Activated CD4-positive, alpha-beta T cell treated with anti-CD3 and anti-CD28 coated beads, Interleukin-2, Interleukin-4, amounts not matched to agents 100 ng/mL and 50 ng/mL, durations not matched to agents 16 hours and 8 hours (primary cell): Measurements from ENCODE around the gene PEDS1.
A peak's percentile ranks its signal among the peaks of the same experiment; 100 is the strongest.
"Not testable (repeated sequence)": the region's sequence is repeated elsewhere in the genome, so short reads cannot be mapped to it uniquely, and the experiment has no call there.

Source experiments
- DNase-seq: peaks from one replicate; pipeline ENCODE4 v3.0.0-alpha.2; 2020; ENCODE audit warnings: low spot score

Gene PEDS1

DNA sequence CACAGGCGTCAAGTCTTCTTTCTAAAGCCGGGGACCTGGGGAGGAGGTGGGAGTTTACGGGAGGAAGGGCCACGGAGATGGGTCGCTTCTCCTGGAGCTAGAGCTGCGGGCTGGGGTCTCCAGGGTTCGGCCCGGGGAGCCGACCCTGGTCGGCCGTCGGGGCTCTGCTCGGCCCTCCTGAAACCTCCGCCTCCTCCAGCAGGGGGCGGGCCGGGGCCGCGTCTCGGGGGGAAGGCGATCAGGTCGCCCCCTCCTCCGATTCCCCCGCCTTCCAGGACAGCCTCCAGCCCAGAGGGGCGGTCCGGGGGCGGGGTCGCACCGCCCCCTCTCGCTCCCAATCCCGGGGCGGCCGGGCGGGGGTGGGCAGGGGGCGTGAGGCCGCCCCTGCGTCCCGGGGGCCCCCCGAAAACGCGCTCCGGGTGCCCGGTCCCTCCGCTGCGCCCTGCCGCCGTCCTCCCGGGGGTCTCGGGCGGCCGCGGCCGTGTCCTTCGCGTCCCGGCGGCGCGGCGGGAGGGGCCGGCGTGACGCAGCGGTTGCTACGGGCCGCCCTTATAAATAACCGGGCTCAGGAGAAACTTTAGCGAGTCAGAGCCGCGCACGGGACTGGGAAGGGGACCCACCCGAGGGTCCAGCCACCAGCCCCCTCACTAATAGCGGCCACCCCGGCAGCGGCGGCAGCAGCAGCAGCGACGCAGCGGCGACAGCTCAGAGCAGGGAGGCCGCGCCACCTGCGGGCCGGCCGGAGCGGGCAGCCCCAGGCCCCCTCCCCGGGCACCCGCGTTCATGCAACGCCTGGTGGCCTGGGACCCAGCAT lies 36.9 kb upstream of the PEDS1 start, which contains the start of gene CEBPB:
CEBPB (plus strand) TSS at position 580 of the 814 bp plus-strand sequence; CDS start at position 784, 204 bp downstream.
- peak; percentile 87 for DNase-seq

DNA sequence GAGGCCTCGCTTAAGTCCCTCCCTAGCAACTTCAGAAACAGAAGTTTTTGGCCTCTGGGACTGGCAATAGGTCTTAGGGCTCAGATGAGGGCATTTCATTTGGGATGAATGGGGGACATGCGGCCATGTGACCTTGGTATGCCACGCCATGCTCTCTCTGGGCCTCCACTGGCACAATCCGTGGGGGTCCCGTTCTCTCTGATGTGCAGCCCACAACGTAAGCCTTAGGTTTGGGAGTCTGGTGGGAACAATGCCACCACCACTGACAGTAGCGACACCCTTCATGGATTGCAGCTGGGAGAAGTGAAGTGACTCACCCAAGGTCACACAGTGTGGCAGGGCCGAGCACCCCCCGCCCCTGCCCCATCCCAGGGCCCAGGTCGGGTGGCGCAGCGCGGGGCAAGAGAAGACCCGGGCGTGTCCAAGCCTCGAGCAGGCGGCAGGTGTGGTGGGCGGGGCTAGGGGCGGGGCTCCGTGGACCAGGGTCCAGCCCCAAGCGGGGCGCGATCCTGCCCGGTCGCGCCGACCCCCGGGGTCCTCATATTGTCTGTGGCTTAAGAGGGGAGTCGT lies 36.2 kb upstream of the PEDS1 start:
- no peak for DNase-seq

DNA sequence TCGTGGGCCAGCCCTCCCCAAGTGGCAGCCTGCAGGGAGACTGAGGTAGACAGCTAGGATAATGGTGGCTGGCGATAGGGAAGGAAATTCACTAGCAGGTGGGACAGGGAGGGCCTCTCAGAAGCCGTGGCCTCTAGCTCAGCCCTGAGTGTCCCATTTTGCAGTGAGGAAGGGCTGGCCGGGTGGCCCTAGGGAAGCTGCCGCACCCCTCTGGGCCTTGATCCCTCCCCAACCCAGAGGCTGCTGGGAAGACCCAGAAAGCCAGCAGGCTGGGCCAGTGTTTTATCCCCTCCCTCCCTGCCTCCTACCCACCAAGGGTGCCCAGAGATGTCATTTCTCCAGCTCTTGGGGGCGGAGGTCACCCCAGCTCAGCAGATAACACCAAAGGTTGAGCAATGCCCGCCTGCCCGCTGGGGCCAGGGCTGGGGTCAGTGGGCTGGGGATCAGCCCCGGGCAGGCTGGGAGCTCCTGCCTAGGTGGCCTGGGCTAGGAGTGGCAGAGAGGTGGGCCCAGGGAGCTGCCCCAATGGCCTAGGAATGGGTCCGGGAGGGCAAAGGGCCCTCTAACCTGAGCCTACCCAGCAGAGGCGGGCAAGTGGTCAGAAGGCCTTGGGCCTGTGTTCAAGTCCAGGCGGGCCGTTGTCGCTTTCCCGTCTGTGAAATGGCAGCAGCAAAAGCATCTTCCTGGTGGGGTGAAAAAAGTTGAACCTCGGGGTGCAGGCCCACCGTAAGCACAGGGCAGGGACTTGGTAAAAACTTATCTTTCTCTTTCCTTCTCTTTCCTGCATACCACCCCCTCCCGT lies 35.6 kb upstream of the PEDS1 start:
- DNase-seq, result no peak

GRCh38 chr20:50188287-50188688 lies 34.8 kb upstream of the PEDS1 start:
- DNase-seq, result no peak

DNA sequence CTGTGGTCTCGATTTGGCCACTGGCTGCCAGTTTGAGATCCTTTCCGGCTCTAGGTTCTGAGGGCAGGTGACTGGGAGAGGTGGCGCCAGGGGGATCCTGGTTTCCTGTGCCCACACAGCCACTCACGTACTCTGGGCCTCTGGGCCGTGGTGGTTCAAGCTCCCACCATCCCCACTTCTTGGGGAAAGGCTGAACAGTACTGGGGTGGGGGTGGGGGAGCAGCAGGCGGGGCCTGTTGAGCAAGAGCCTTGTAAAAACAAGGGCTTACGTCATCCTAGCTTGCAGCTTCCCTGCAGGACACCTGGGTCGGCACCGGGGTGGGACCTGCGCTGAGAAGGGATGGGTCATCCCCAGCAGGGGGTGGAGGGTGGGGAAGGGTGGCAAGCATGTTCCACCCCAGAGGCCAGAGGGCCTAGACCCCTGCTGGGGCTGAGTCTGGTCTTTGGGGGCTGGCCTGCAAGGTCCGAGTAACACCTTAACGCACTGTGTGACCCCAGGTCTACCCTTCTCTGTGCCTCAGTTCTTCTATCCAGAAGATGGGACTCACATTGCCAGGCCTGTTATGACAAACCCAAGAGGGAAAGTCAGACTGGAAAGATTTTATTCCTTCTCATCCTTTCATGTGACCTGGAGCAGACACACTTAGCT lies 34.0 kb upstream of the PEDS1 start:
- DNase-seq, result no peak

DNA sequence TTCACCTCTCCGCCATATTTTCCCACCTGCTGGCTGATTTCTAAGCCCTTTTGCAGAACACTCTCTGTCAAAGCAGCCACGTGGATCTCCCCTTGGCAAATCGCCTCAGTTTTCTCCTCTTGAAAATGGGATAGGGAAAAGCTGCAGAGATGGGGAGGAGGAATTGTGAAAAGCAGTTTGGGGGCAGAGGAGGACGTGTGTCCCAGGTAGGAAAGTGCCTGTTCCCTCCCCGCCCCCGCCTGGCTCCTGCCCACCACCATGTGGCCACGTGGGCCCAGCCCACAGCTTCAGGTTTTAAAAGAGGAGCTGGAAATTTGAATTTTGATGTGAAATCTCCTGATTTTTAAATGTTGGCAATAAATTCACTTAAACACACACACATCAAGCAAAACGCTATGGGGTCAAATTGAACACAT lies 33.5 kb upstream of the PEDS1 start:
- DNase-seq, result no peak

DNA sequence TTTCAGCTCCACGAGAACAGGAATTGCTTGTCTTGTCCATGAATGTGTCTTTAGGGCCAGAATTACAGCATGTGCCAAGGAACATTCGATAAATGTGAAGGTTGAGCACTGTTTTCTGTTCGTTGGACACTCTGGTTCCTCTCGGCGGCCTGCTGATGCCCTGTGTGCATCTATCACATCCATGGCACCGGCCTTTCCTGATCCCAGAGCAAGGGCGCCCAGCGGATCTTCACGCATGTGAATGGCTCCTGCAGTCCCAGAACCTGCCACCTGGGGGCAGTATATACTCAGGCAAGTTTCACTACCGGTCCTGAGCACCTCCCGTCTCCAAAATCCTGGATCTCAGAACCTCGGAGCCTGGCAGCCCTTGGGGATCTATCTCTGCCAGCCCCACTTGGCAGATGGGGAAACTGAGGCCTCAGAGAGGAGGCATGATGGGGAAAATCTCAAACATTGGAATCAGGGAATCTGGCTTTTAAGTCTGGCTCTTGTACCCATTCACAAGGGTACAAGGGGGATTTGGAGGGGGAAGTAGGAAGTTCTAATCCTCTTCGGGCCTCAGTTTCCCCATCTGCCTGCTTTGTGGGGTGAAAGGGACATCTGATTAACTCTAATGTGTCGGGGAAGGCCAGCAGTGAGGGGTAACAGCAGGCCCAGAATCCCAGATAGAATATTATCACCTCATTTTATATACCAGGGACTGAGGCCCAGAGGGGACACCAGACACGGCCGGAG lies 32.8 kb upstream of the PEDS1 start:
- peak; percentile 91 for DNase-seq

DNA sequence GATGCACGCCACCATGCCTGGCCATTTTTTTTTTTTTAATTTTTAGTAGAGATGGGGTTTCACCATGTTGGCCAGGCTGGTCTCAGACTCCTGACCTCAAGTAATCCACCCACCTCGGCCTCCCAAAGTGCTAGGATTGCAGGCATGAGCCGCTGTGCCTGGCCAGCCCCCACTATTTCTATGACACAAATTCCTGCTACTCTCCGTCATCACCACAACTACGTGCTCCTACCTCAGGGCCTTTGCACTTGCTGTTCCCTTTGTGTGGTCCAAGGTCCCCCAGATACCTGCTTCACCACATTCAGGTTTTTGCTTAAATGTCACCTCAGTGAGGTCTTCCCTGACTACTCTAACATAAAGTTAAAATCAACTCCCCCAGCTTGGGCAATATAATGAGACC lies 31.9 kb upstream of the PEDS1 start:
- no peak for DNase-seq

DNA sequence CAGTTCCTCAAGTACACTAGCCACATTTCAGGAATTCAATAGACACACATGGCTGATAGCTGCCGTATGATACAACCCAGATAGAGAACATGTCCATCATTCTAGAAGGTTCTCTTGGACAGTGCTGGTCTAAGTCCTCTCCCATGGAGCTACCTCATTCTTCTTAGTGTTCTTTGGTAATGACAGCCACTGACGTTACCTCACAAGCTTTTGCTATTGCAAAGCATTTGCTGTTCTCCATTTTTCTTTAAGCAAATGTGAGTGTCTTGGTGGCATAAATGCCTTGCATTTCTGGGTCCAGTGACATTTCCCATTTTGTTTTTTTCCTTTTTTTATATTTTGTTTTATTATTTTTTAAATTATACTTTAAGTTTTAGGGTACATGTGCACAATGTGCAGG lies 28.8 kb upstream of the PEDS1 start:
- no peak for DNase-seq

DNA sequence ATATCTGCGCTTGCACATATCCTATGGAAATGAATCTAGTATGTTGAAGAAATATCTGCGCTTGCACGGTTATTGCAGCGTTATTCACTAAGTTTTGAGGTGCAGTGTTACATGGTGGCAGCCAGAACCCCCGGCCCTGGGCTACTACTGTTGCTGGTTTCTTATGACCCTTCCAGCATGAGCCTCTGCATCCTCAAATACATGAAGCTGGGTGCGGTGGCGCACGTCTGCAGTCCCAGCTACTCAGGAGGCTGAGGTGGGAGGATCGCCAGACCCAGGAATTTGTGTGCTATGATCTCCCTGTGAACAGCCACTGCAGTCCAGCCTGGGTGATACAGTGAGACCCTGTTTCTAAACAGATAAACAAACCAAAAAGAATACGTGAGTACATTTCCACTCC lies 27.8 kb upstream of the PEDS1 start:
- no peak for DNase-seq

GRCh38 chr20:50178672-50179071 lies 25.1 kb upstream of the PEDS1 start:
- DNase-seq, result not testable (repeated sequence)

GRCh38 chr20:50175938-50176933 lies 22.7 kb upstream of the PEDS1 start:
- DNase-seq, result no peak

- DNase-seq, result no peak
Observed at GRCh38 chr20:50174456-50174855, 20.9 kb upstream of the PEDS1 start.

DNA sequence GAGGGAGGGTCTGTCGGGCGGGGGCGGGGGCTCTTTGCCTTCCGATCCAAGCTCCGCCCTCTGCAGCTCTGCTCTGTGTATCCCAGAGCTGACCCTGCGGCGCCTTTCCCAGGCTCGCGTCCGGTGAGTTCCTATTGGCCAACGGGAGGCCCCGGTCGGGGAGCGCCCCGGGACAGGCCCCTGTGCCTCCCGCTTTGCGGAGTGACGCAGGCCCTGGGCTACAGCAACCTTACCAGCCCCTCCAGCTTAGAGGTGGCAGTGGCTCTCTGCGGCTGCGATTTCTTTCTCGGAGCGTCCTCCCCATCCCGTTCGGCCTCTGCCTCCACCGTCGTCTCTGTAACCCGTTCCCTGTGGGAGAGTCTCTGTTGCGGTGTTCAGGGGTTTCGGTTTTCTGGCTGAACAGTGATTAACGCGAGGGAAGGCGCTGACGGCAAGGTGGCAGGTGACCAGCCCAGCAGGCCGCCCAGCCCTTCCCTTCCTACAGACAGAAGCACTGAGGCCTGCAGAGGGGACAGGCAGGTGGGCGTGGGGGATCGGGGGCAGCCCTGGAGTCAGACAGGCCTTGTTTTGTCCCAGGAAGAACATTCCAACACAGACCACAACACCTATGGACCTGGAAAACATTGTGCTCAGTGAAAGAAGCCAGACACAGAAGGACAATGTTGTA lies 19.0 kb upstream of the PEDS1 start:
- no peak for DNase-seq

GRCh38 chr20:50170549-50171220 lies 17.2 kb upstream of the PEDS1 start:
- no peak for DNase-seq

DNA sequence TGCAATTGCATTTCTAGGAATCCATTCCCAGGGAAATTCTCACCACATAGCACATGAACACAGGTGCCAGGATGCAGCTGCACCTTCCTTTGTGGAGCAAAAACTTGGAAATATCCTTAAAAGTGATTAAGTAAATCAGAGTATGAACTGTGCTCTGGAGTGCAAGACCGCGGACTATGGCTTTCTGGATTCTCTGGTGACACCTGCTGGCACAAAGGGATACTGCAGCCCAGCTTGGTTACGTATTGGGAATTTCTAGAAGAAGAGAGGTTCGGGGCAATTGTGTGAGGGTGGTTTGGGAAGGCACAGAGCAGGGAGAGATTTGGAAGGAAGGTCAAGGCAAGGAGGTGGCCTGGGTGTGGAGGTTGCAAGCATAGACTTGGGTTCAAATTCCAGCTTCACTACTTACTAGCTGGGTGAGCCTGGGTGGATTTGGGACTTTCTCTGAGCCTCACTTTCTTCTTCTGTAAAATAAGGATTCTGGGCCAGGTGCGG lies 15.9 kb upstream of the PEDS1 start:
- peak; percentile 78 for DNase-seq

GRCh38 chr20:50165684-50166554 lies 12.4 kb upstream of the PEDS1 start:
- DNase-seq, result peak; percentile 90
